M059J (cell line): ENCODE data around the gene RPL6. TPM values are rescaled to one million over a fixed set of nuclear protein-coding genes. Genes with fewer than 3 reads are reported as not detected.
"Not testable (repeated sequence)": the region's sequence is repeated elsewhere in the genome, so short reads cannot be mapped to it uniquely, and the experiment has no call there.

ENCODE experiments used
- DNase-seq: peaks from one replicate; pipeline ENCODE4 v3.0.0-alpha.2; 2012; ENCODE audit warnings: low read depth
- total RNA-seq: library from RNA; depleted of rRNA; stranded (reverse); fragments of >200 nt; shearing (Covaris generic); gene quantifications from 2 replicates; pipeline ENCODE4 v1.2.3, GENCODE V29; 2014; rRNA removed

RPL6 gene
- 1,212 and 1,298 TPM in 2 replicates for total RNA-seq

DNA sequence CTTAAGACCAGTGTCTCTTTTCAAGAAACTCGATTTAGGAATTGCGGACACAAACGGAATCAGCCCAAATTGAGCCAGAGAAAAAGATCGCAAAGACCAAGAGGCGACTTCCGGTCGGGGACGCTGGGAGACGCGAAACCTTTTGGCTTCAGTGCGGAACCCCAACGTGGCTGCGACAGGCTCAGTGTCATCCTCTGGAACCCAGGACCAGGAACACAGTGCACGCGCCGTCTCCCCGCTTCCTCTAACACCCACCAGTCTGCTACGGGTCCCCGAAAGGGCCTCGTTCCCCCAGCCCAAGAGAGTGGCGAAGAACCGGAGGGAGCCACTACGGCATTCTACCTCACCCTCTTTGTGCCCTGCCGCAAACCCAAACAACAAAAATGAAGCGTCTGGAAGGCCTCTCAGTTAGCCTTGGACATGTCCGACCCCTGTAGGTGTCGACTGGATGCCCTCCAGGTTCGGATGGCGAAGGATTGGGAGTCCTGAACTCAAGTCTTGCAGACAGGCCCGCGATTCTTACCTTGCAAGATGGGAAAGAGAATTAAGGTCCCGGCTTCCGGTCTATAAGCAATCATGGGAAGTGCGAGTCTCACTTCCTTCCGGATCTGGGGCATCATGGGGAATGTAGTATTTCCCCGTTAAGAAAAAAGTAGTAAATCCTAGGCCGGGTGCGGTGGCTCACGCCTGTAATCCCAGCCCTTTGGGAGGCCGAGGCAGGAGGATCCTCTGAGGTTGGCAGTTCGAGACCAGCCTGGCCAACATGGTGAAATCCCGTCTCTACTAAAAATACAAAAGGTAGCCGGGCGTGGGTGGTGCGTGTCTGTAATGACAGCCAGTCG is at the start of gene RPL6:
Gene RPL6, minus strand, starts transcription at position 542 of the 842 bp plus-strand sequence. CDS start 949 bp downstream, outside the sequence.
- peak; percentile 94 for DNase-seq

DNA sequence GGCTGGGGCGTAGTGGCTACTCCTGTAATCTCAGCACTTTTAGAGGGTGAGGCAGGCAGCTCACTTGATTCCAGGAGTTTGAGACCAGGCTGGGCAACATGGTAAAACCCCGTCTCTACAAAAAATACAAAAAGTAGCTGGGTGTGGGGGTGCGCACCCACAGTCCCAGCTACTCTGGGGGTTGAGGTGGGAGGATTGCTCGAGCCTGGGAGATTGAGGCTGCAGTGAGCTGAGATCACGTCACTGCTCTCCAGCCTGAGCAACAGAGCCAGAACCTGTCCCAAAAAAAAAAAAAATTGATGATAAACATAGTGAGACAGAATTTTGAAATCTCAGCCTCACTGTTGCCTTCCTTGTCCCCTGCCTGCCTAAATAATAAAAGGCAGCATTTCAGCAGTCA is 49.3 kb upstream of the RPL6 start:
- DNase-seq = no peak

DNA sequence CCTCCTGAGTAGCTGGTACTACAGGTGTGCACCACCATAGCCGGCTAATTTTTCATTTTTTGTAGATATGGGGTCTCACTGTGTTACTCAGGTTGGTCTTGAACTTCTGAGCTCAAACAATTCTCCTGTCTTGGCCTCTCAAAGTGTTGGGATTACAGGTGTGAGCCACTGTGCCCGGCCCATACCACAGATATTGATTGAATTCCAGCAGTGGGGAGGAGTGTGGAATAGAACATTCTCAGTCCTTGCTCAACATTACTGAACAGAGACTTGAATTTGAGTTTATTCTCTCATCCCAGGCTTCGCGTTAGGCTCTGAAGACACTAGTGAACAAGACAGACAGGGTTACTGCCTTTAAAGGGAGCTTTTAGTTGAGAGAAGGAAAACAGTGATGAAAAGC is 48.9 kb upstream of the RPL6 start:
- DNase-seq = no peak

DNA sequence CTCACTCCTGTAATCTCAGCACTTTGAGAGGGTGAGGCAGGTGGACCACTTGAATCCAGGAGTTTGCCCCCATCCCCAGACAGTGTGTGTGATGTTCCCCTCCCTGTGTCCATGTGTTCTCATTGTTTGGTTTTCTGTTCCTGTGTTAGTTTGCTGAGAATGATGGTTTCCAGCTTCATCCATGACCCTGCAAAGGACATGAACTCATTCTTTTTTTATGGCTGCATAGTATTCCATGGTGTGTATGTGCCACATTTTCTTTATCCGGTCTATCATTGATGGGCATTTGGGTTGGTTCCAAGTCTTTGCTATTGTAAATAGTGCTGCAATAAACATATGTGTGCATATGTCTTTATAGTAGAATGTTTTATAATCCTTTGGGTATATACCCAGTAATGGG is 47.7 kb upstream of the RPL6 start:
- not testable (repeated sequence) for DNase-seq

DNA sequence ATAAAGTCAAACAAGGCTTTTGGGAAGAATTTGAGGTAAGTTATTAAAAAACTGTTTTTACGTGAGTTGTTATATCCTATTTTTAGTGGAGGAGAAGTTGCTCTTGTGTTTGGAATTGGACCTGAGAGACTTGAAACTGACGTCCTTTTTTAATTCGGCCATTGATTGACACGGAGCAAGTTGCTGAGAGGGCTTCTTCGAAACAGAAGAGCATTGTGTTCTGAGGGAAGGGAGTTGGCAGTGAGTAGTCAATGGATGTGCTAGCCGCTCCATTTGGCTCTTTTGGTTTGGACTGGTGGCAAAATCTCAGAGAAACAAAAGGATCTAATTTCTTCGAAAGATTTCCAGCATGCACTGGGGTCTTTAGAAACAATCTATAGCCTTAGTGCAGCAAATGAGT is 46.6 kb upstream of the RPL6 start:
- DNase-seq = no peak

DNA sequence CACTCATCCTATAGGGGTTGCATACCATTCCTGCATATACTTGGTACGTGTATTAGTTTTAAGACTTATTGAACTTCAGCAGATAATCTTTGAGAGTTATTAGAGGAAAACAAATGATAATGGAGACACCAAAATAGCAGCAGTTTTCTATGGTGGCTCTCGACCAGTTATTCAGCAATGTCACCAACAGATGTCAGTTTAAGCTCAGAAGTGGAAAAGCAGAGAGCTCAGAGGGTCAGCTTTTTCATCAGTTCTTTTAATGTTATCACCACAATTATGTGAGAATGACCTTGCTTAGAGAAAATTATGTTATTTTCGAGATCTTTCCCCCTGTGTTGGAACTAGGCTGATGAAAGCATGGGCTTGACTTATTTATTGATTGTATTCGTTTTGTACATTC is 41.3 kb upstream of the RPL6 start:
- DNase-seq = no peak

DNA sequence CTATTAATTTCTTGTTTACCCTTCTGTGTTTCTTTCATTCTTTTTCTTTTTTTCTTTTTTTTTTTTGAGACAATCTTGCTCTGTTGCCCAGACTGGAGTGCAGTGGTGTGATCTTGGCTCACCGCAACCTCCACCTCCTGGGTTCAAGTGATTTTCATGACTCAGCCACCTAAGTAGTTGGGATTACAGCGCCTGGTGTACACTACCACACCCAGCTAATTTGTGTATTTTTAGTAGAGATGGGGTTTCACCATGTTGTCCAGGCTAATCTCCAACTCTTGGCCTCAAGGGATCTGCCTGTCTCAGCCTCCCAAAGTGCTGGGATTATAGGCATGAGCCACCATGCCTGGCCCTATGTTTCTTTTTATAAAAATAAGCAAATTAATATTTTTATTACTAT is 38.8 kb upstream of the RPL6 start:
- not testable (repeated sequence) for DNase-seq

DNA sequence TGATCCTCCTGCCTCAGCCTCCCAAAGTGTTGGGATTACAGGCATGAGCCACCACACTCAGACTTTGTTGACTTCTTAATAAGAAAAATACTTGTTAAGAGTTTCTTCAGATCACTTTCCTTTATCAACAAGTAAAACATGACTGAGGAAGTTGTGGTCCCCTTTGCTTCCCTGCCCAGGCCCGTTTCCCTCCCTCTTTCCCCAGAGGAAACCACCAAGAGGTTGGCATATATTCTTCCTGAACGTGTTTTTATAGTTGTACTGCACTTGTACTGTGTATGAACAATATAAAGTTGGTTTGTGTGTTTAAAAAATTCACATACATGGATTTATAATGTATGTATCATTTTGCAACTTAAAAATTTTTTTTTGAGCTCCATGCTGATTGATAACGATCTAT is 37.7 kb upstream of the RPL6 start:
- no peak for DNase-seq

DNA sequence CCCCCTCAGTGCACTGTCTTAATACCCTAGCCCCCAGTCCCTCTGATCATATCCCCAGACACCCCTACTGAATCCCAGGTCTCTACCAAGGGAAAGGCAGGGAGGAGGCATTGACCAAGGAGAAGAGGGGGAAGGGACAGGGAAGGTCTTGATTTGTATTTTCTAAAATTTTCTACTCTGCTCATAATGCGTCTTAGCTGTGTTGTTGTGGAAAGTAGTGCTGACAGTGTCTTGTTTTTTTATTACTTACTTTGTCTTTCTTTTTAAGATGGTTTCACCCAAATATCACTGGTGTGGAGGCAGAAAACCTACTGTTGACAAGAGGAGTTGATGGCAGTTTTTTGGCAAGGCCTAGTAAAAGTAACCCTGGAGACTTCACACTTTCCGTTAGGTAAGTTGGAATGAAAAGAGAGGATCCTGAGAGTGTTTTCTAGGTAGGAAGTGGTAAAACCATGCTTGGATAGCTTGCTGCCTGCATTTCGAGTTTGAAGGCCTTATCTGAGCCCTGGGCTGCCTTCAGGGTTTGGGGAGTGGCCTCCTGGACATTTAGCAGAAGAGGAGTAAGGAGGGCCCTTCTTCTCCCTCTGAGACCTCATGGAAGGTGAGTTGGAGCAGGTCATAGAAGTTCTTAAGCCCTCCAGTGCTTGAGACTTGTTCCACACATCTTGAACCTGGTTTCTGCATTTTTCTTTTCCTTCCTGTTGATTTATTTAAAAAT is 36.8 kb upstream of the RPL6 start:
- no peak for DNase-seq

DNA sequence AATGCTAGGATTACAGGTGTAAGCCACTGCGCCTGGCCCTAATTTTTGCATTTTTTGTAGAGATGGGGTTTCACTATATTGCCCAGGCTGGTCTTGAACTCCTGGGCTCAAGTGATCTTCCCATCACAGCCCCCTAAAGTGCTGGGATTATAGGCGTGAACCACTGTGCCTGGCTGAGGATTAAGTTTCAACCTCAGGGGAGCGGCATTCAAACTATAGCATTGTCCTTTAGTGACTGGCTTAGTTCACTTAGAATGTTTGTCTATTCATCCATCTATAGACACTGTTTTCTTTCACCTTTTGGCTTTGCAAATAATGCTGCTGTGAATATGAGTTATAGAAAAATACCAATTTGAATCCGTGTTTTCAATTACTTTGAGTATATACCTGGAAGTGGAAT is 34.5 kb upstream of the RPL6 start:
- no peak for DNase-seq

DNA sequence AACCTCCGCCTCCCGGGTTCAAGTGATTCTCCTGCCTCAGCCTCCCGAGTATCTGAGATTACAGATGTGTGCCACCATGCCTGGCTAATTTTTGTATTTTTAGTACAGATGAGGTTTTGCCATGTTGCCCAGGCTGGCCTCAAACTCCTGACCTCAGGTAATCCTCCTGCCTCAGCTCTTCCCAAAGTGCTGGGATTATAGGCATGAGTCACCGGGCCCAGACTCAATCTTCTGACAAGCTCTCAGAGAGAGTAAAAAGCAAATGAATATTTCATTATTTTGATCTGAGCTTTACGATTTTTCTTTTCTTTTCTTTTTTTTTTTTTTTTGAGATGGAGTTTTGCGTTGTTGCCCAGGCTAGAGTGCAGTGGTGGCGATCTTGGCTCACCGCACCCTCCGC is 31.2 kb upstream of the RPL6 start:
- peak; percentile 48 for DNase-seq

DNA sequence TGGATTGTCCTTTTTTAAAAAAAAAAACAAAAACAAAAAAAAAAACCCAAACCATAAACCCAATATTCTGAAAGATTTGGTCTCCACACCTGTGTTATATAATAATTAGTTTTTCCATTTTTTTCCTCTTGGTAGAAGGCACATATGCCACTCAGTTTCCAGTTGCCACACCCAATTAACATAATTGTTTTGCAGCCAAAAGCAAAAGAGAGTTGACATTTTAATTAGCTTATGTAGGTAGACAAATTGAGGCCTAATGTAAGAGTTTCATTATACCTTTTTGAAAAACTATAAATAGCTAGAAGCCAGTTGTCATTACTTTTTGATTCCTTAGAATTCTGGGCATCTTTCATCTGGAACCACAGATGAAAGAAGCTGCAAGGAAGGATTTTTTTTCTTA is 30.4 kb upstream of the RPL6 start:
- no peak for DNase-seq

DNA sequence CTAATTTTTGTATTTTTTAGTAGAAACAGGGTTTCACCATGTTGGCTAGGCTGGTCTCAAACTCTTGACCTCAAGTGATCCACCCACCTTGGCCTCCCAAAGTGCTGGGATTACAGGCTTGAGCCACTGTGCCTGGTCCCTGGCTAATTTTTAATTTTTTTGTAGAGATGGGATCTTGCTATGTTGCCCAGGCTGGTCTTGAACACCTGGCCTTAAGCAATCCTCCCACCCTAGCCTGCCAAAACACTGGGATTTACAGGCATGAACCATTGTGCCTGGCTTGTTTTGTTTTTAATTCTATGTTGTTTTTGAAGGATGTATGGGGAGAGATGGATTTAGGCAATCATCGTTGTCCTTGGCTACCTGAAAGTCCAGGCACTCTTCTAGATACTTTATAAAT is 29.2 kb upstream of the RPL6 start:
- not testable (repeated sequence) for DNase-seq

DNA sequence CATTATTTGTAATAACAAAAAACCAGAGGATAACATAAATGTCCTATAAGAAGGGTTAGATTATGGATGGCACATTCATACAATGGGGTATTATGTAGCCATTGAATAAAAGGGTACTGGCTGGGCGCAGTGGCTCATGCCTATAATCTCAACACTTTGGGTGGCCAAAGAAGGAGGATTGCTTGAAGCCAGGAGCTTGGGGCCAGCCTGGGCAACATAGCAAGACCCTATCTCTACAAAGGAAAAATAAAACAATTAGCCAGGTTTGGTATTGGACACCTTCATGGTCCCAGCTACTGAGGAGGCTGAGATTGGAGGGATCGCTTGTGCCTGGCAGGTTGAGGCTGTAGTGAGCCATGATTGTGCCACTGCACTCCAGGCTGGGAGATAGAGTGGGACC is 24.1 kb upstream of the RPL6 start:
- no peak for DNase-seq

DNA sequence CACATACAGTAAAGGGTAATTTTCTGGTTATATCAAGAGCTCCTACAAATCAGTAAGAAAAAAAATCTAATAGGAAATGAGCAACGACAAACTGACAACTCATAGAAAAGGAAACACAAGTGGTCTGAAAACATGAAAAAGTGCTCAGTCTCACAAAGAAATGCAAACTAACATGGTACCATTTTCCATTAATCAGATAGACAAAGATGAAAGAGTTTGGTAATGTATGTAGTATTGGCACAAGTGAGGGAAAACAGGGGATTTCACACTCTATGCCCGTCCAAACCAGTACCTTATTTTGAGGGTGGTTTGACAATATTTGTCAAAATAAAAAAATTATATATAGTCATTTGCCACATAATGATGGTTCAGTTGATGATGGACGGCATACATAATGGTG is 22.6 kb upstream of the RPL6 start:
- no peak for DNase-seq

DNA sequence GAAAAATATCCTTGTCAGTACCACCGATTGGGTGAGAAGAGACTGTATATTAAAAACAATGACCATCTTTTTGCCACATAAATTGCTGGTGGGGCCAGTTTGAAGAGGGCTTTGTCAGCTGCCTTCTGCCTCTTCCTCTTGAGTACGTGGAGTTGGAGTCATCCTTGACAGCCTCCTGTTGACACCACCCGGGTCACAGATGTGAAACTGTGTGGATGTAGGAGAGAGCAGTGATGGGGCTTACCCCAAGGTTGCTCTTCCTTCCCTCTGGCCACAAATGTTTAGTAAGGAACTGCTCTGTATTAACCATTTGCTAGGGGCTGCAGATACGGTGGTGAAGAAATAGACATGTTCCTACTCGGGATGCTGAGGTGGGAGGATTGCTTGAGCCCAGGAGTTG is 21.5 kb upstream of the RPL6 start:
- no peak for DNase-seq

DNA sequence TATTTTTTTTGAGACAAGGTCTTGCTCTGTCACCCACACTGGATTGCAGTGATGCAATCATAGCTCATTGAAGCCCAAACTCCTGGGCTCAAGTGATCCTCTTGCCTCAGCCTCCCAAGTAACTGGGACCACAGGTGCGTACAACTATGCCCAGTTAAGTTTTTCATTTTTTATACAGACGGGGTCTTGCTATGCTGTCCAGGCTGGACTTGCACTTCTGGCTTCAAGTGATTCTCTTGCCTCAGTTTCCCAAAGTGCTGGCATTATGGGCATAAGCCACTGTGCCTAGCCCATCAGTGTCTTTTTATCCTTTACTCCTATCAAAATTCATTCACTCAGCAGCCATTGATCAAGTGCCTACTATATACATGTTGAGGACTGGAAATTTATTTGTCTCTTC is 18.4 kb upstream of the RPL6 start:
- DNase-seq = no peak

DNA sequence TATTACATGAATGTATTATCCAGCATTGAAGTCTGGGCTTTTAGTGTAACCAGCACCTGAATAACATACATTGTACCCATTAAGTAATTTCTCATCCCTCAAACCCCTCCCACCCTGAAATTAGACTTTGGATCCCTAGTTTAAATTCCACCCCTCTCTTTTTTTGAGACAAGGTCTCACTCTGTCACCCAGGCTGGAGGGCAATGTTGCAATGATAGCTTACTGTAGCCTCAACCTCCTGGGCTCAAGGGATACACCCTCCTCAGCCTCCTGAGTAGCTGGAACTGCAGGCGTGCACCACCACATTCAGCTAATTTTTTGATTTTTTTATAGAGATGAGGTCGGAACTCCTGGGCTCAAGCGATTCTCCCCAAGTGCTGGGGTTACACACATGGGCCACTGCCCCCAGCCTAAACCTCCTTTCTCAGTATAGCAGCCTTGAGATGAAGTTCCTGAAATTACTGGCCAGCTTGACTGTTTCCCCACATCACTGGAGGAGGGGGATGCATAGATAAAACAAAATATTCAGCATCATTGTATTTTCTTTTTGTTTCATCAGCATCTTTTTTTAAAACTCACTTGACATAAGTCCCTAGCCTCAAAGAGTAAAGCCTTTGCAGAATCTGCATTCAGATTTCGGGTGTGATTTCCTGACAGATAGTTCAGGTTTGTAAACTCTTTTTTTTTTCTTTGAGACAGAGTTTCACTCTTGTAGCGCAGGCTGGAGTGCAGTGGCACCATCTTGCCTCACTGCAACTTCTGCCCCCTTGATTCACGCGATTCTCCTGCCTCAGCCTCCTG is 16.4 kb upstream of the RPL6 start:
- no peak for DNase-seq

DNA sequence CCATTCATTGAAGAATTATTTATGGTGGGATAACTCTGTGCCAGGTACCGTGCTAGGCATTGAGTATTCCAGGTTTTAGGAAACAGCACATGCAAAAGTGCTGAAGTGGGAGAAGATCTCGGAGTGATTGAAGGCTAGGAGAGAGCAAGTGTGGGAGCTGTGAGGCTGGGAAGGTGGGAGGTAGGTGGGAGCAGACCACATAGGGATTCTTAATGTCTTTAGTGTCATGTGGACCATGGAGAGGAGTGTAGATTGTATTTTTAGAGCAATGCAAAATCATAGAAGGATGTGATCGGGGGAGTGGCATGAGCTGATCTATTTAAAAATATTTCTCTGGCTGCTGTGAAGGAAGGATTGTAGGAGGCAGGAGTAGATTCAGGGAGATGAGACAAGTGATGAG is 14.7 kb upstream of the RPL6 start:
- no peak for DNase-seq

DNA sequence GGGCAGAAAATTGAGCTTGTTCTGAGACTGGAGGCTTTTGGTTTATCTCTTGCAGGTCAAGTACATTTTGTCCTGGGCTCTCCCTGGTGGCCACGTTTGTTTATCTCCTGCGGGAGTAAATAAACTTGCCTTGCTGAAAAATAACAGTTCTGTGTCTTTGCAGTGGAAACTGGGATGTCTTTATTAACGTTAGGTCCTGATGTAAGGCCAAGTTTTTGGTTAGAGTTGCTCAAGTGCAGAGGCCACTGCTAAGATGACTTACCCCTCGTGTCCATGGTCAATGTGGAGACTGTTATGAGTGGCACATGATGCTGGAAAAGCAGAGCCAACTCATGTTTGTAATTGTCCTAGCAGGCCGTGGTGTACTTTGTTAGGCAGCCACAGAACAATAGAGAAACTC is 13.1 kb upstream of the RPL6 start:
- no peak for DNase-seq

DNA sequence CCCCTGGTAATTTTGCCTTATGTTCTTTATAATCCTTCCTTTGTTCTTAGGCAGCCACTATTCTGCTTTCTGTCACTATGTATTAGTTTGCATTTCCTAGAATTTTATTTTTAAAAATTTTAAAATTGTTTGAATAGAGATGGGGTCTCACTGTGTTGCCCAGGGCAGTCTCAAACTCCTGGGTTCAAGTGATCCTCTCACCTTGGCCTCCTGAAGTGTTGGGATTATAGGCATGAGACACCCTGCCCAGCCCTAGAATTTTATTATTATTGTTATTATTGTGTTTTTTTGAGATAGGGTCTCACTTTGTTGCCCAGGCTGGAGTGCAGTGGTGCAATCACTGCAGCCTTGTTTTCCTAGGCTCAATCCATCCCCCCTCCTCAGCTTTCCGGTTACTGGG is 12.0 kb upstream of the RPL6 start:
- no peak for DNase-seq

DNA sequence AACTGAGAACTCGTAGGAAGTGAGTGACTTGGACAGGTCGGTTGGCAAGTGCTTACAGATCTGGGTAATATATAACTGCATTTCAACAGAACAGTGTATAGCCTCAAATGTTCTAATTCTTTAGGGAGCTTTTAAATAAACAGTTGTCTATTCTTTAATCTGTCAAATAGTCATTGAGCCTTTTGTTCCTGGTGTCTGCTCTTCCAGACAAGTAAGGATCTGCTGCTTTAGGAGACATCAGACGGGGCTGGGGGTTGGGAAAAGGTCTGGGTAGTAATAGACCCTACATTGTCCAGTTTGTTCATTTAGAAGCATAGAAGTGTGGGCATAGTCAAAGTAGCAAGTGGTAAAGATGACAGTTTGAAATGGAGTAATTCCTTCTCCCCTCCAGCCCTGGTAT is 11.3 kb upstream of the RPL6 start:
- no peak for DNase-seq
